ENCODE measurements around the gene CEP152. TPM values are rescaled to one million over a fixed set of nuclear protein-coding genes. Genes with fewer than 3 reads are reported as not detected.

The CEP152 gene
- total RNA-seq, 1 donor from 2014 or later: 4.2 TPM

DNA sequence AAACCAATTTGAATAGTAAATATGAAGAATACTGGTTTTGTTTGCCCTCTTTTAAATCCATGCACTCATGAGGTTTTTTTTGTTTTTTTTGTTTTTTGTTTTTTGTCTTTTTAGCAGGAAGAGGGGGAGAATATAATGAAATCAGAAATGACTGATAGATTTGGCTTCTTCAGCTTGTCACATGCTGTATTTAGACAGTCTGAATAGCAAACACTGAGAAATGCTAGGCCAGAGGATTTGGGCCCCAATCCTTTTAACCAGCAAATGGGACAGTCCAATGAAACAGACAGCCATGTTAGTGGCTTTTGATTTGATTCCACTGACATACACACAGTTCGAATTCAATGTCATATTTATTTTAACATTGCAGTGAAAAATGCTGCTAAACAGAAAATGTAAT, 14.2 kb upstream of the CEP152 start:
- Histone ChIP-seq H3K79me2 (ENCODE audit: insufficient read depth, low read length) (no peaks in the 10 kb centered on the region), H3K9me3 (ENCODE audit: insufficient read depth, low read depth, low read length) (no peaks in the 10 kb centered on the region), H3K27ac (ENCODE audit: low read depth, low read length) (no peak overlapping the region), H3K27me3 (ENCODE audit: insufficient read depth, low read length) (no peaks in the 10 kb centered on the region), H3K4me2 (ENCODE audit: low read length) (no peak overlapping the region), H2AFZ (ENCODE audit: low read depth, low read length) (no peak overlapping the region), H3K36me3 (ENCODE audit: insufficient read depth, low read length) (no peaks in the 10 kb centered on the region), H3K4me3 (ENCODE audit: insufficient read depth, low read depth, low read length) (no peak overlapping the region), H3K9ac (ENCODE audit: low read length) (no peak overlapping the region), H3K4me1 (ENCODE audit: insufficient read depth, low read length) (no peaks in the 10 kb centered on the region), H4K20me1 (ENCODE audit: insufficient read depth, low read length) (no peaks in the 10 kb centered on the region)
- TF ChIP-seq, protein P1, sequence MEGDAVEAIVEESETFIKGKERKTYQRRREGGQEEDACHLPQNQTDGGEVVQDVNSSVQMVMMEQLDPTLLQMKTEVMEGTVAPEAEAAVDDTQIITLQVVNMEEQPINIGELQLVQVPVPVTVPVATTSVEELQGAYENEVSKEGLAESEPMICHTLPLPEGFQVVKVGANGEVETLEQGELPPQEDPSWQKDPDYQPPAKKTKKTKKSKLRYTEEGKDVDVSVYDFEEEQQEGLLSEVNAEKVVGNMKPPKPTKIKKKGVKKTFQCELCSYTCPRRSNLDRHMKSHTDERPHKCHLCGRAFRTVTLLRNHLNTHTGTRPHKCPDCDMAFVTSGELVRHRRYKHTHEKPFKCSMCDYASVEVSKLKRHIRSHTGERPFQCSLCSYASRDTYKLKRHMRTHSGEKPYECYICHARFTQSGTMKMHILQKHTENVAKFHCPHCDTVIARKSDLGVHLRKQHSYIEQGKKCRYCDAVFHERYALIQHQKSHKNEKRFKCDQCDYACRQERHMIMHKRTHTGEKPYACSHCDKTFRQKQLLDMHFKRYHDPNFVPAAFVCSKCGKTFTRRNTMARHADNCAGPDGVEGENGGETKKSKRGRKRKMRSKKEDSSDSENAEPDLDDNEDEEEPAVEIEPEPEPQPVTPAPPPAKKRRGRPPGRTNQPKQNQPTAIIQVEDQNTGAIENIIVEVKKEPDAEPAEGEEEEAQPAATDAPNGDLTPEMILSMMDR (IDR thresholded peaks at IDR 0.05; ENCODE audit: insufficient read depth, low read depth, low read length): no peak
- no peak for TF ChIP-seq EZH2 (IDR thresholded peaks at IDR 0.05; ENCODE audit: insufficient read depth, low read length)
- FAIRE-seq (no peak), DNase-seq (ENCODE audit: low read depth) (no peak)
- Mint-ChIP-seq H3K27me3 (ENCODE audit: low read depth, unreplicated experiment) (no peaks in the 10 kb centered on the region), H3K27ac (ENCODE audit: unreplicated experiment) (no peak overlapping the region), H3K36me3 (ENCODE audit: low read depth, unreplicated experiment) (no peaks in the 10 kb centered on the region), H3K4me3 (ENCODE audit: unreplicated experiment) (no peak overlapping the region), H3K4me1 (ENCODE audit: low read depth, unreplicated experiment) (peaks cover 12% of the 10 kb centered on the region), H3K9me3 (ENCODE audit: unreplicated experiment) (no peaks in the 10 kb centered on the region)

DNA sequence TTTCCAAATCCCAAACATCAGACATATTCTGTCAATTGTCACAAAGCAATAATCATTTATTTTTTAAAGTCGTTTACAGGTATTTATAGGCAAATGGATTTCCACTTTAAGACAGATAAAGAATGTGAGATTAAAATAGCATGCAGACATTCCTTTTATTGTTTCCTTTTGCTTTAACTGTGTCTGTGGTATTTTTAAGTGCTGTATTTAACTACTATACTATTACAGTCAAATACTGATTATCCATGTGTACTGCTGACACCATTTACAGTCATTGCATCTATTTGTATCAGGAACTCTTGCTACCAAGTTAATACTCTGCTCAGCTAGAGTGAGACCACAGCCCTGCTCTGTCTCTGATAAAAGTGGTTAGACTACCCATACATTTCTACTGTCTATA, 12.8 kb upstream of the CEP152 start:
- H3K4me3 Mint-ChIP-seq (ENCODE audit: unreplicated experiment): peak overlapping the region; percentile 24
- Histone ChIP-seq H3K4me3 (ENCODE audit: insufficient read depth, low read depth, low read length) (no peak overlapping the region), H3K4me1 (ENCODE audit: insufficient read depth, low read length) (no peaks in the 10 kb centered on the region), H3K27ac (ENCODE audit: low read depth, low read length) (no peak overlapping the region), H4K20me1 (ENCODE audit: insufficient read depth, low read length) (no peaks in the 10 kb centered on the region), H3K27me3 (ENCODE audit: insufficient read depth, low read length) (no peaks in the 10 kb centered on the region), H3K4me2 (ENCODE audit: low read length) (peak overlapping the region; percentile 19), H3K9ac (ENCODE audit: low read length) (no peak overlapping the region), H3K79me2 (ENCODE audit: insufficient read depth, low read length) (no peaks in the 10 kb centered on the region), H2AFZ (ENCODE audit: low read depth, low read length) (no peak overlapping the region), H3K9me3 (ENCODE audit: insufficient read depth, low read depth, low read length) (no peaks in the 10 kb centered on the region), H3K36me3 (ENCODE audit: insufficient read depth, low read length) (no peaks in the 10 kb centered on the region)
- H3K27me3 Mint-ChIP-seq (ENCODE audit: low read depth, unreplicated experiment): no peaks in the 10 kb centered on the region
- peak overlapping the region; percentile 87 for H3K27ac Mint-ChIP-seq (ENCODE audit: unreplicated experiment)
- FAIRE-seq: peak; percentile 34
- no peaks in the 10 kb centered on the region for H3K36me3 Mint-ChIP-seq (ENCODE audit: low read depth, unreplicated experiment)
- H3K4me1 Mint-ChIP-seq (ENCODE audit: low read depth, unreplicated experiment): peaks cover 12% of the 10 kb centered on the region
- no peaks in the 10 kb centered on the region for H3K9me3 Mint-ChIP-seq (ENCODE audit: unreplicated experiment)
- no peak for TF ChIP-seq EZH2 (IDR thresholded peaks at IDR 0.05; ENCODE audit: insufficient read depth, low read length)
- TF ChIP-seq, protein P1 (IDR thresholded peaks at IDR 0.05; ENCODE audit: insufficient read depth, low read depth, low read length): no peak
- DNase-seq (ENCODE audit: low read depth): peak; percentile 4

DNA sequence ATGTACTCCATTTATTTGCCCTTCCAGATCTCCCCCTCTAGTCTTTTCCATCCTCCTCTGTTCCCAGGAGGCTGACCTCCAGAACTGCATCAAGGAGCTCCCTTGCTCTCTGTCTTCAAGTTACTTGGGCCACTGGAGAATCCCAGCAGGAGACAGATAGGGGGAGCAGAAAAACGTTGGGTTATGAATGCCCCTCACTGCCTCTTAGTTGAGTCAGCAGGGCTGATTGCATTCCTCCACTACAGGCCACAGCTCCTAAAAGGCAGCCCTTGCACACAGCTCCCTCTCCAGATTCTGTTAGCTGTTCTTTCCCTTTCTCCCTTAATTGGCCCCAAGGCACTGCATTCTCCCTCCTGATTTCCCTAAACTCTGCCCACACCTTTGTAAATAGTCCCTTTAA, 12.4 kb upstream of the CEP152 start:
- Histone ChIP-seq H3K27ac (ENCODE audit: low read depth, low read length) (no peak overlapping the region), H3K9ac (ENCODE audit: low read length) (no peak overlapping the region), H4K20me1 (ENCODE audit: insufficient read depth, low read length) (no peaks in the 10 kb centered on the region), H3K27me3 (ENCODE audit: insufficient read depth, low read length) (no peaks in the 10 kb centered on the region), H3K9me3 (ENCODE audit: insufficient read depth, low read depth, low read length) (no peaks in the 10 kb centered on the region), H2AFZ (ENCODE audit: low read depth, low read length) (no peak overlapping the region), H3K79me2 (ENCODE audit: insufficient read depth, low read length) (no peaks in the 10 kb centered on the region), H3K4me3 (ENCODE audit: insufficient read depth, low read depth, low read length) (no peak overlapping the region), H3K4me2 (ENCODE audit: low read length) (peak overlapping the region; percentile 19), H3K36me3 (ENCODE audit: insufficient read depth, low read length) (no peaks in the 10 kb centered on the region), H3K4me1 (ENCODE audit: insufficient read depth, low read length) (no peaks in the 10 kb centered on the region)
- Mint-ChIP-seq H3K9me3 (ENCODE audit: unreplicated experiment) (no peaks in the 10 kb centered on the region), H3K4me1 (ENCODE audit: low read depth, unreplicated experiment) (peaks cover 12% of the 10 kb centered on the region), H3K27ac (ENCODE audit: unreplicated experiment) (peak overlapping the region; percentile 87), H3K36me3 (ENCODE audit: low read depth, unreplicated experiment) (no peaks in the 10 kb centered on the region), H3K4me3 (ENCODE audit: unreplicated experiment) (peak overlapping the region; percentile 24), H3K27me3 (ENCODE audit: low read depth, unreplicated experiment) (no peaks in the 10 kb centered on the region)
- FAIRE-seq: peak; percentile 92
- TF ChIP-seq EZH2 (IDR thresholded peaks at IDR 0.05; ENCODE audit: insufficient read depth, low read length): no peak
- TF ChIP-seq, protein P1 (IDR thresholded peaks at IDR 0.05; ENCODE audit: insufficient read depth, low read depth, low read length): no peak
- DNase-seq (ENCODE audit: low read depth): peak; percentile 41

Measured in astrocyte (in vitro differentiated cells and primary cell).